ENCODE measurements around the gene CD9. TPM values are rescaled to one million over a fixed set of nuclear protein-coding genes. Genes with fewer than 3 reads are reported as not detected.

Gene CD9
- total RNA-seq, 1 donor from 2014 or later: 6.0 TPM

DNA sequence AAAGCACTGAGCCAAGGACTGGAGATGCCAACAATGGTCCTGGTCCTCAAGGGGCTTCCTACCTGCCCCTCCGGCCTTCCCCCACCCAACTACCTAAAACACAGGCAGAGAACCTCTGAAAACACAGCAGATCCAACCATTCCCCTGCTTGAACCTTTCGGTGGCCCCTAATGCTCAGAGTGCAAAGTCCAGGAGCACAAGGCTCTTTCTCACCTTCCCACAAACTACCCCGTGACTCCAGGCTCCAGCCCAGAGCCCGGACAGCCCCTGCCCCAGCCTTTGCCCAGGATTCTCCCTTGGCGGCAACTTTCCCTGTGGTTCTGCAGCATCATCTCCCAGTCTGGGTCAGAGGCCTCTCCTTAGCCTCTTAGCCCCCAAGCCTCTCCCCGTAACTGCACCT, 1.6 kb upstream of the CD9 start:
- Mint-ChIP-seq H3K4me1 (ENCODE audit: low read depth) (peaks cover 33% of the 10 kb centered on the region), H3K9me3 (ENCODE audit: low read depth) (no peaks in the 10 kb centered on the region), H3K27ac (no peak overlapping the region), H3K36me3 (ENCODE audit: insufficient read depth) (no peaks in the 10 kb centered on the region), H3K27me3 (peaks cover 65% of the 10 kb centered on the region), H3K4me3 (ENCODE audit: low read depth) (peak overlapping the region; percentile 3)
- TF ChIP-seq, protein P1, sequence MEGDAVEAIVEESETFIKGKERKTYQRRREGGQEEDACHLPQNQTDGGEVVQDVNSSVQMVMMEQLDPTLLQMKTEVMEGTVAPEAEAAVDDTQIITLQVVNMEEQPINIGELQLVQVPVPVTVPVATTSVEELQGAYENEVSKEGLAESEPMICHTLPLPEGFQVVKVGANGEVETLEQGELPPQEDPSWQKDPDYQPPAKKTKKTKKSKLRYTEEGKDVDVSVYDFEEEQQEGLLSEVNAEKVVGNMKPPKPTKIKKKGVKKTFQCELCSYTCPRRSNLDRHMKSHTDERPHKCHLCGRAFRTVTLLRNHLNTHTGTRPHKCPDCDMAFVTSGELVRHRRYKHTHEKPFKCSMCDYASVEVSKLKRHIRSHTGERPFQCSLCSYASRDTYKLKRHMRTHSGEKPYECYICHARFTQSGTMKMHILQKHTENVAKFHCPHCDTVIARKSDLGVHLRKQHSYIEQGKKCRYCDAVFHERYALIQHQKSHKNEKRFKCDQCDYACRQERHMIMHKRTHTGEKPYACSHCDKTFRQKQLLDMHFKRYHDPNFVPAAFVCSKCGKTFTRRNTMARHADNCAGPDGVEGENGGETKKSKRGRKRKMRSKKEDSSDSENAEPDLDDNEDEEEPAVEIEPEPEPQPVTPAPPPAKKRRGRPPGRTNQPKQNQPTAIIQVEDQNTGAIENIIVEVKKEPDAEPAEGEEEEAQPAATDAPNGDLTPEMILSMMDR (IDR thresholded peaks at IDR 0.05; ENCODE audit: unreplicated experiment): no peak
- no peak for DNase-seq (ENCODE audit: low spot score, unreplicated experiment)

DNA sequence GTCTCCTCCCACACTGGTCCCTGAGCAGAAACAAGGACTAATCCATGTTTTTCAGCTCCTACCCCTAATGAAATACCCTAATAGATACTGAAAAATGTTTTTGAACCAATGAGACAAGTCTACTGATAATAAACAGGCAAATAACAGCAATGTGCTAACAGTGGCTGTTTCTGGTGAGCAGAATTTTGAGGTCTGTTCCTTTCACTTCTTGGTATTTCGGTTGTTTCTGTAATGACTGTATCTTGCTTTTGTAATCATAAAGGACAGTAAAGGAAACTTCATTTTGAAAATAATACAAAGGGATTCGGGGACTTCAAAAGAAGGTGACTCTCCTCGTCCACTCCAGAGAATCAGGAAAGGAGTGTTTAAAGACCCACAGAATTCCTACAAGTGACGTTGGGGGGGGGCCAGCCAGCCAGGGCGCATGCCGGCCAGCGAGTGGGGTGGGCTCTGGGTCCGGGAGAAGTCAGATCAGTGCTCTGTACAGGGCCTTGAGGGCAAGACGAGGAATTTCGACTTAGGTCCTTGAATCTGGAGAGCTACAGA, 1.1 kb upstream of the CD9 start:
- Mint-ChIP-seq H3K27me3 (peaks cover 65% of the 10 kb centered on the region), H3K9me3 (ENCODE audit: low read depth) (no peaks in the 10 kb centered on the region), H3K36me3 (ENCODE audit: insufficient read depth) (no peaks in the 10 kb centered on the region), H3K4me3 (ENCODE audit: low read depth) (peak overlapping the region; percentile 74), H3K4me1 (ENCODE audit: low read depth) (peaks cover 30% of the 10 kb centered on the region), H3K27ac (peak overlapping the region; percentile 80)
- DNase-seq (ENCODE audit: low spot score, unreplicated experiment): no peak
- TF ChIP-seq, protein P1 (IDR thresholded peaks at IDR 0.05; ENCODE audit: unreplicated experiment): no peak

DNA sequence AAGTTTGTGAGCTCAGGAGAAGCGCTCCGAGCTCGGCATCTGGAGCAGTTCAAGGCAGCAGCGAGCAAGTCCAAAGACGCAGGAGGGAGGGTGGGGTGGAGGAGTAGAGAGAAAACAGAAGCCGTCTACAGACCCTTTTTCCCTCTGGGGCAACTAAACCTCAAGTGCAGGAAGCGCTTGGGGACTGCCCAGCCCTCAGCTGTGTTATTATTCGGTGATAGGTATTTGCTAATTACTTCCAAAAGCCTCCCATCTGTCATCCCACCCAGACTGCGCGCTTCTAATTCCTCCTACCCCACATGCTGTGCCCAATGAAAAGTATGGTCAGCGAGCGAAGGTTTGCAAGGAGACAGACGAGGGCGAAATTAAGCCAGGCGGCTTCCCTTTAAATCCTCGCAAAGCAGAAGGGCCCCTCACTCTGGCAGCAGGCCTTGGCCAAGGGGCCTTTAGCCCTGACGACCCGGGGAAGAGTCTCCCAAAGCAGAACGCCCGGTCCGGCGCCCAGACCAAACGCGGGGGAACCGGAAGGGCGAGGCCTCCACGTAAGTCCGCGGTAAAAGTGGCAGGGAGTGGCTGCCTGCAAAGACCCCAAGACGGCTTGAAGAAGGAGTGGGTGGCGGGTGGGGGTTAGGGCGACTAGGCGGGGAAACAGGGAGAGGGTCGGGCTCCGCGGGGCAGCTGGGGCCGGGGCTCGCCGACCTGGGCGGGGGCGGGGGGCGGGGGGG, 507 bp upstream of the CD9 start:
- Mint-ChIP-seq H3K36me3 (ENCODE audit: insufficient read depth) (no peaks in the 10 kb centered on the region), H3K4me3 (ENCODE audit: low read depth) (peak overlapping the region; percentile 74), H3K27ac (peak overlapping the region; percentile 80), H3K4me1 (ENCODE audit: low read depth) (peaks cover 30% of the 10 kb centered on the region), H3K27me3 (peaks cover 68% of the 10 kb centered on the region), H3K9me3 (ENCODE audit: low read depth) (no peaks in the 10 kb centered on the region)
- peak; percentile 38 for DNase-seq (ENCODE audit: low spot score, unreplicated experiment)
- TF ChIP-seq, protein P1 (IDR thresholded peaks at IDR 0.05; ENCODE audit: unreplicated experiment): no peak

DNA sequence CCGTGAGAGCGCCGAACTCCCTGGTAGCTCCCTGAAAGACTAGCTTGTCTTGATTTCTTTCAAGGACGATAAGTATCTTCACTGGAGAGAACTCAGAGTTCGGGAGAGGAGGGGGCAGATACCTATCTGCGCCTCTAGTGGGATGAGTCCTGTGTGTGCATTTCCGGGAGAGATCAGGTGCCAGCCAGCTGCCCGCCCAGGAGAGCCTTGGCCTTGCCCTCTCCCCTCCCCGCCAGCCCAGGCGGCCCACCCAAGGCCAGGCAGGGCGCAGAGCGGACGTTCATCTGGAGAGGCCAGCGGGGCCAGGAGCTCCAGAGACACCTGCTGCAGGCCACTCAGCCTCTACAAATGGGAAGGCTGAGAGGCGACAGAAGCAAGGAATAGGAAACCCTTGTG, 1.0 kb downstream of the CD9 start:
- H3K4me3 Mint-ChIP-seq (ENCODE audit: low read depth): peak overlapping the region; percentile 62
- H3K27me3 Mint-ChIP-seq: peaks cover 73% of the 10 kb centered on the region
- TF ChIP-seq, protein P1 (IDR thresholded peaks at IDR 0.05; ENCODE audit: unreplicated experiment): no peak
- H3K27ac Mint-ChIP-seq: no peak overlapping the region
- H3K9me3 Mint-ChIP-seq (ENCODE audit: low read depth): no peaks in the 10 kb centered on the region
- H3K36me3 Mint-ChIP-seq (ENCODE audit: insufficient read depth): no peaks in the 10 kb centered on the region
- H3K4me1 Mint-ChIP-seq (ENCODE audit: low read depth): peaks cover 27% of the 10 kb centered on the region
- DNase-seq (ENCODE audit: low spot score, unreplicated experiment): no peak

DNA sequence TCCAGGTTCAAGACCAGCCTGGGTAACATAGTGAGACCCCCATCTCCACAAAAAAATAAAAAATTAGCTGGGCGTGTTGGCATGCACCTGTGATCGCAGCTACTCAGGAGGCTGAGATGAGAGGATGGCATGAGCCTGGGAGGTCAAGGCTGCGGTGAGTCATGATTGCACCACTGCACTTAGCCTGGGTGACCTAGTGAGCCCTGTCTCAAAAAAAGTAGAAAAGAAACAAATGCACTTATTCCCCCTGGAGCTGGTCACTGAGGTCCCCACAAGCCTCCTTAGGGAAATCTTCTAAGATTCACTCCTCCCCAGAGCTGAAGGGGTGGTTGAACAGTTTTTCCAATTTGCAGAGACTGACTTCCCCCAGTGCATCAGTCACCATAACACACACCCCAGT, 1.6 kb downstream of the CD9 start:
- Mint-ChIP-seq H3K27ac (no peak overlapping the region), H3K4me3 (ENCODE audit: low read depth) (no peak overlapping the region), H3K9me3 (ENCODE audit: low read depth) (no peaks in the 10 kb centered on the region), H3K36me3 (ENCODE audit: insufficient read depth) (no peaks in the 10 kb centered on the region), H3K27me3 (peaks cover 75% of the 10 kb centered on the region), H3K4me1 (ENCODE audit: low read depth) (peaks cover 26% of the 10 kb centered on the region)
- TF ChIP-seq, protein P1 (IDR thresholded peaks at IDR 0.05; ENCODE audit: unreplicated experiment): no peak
- no peak for DNase-seq (ENCODE audit: low spot score, unreplicated experiment)

All from progenitor cell of endocrine pancreas (in vitro differentiated cells).